Stimulated activated CD4-positive, alpha-beta T cell treated with anti-CD3 and anti-CD28 coated beads, Interleukin-12 subunit alpha, Interleukin-12 subunit beta, amount 100 ng/mL, for 48 hours (primary cell): ENCODE measurements around the gene PTGES3.
"Not testable (repeated sequence)": the region's sequence is repeated elsewhere in the genome, so short reads cannot be mapped to it uniquely, and the experiment has no call there.

ENCODE experiments used
- DNase-seq, 3 donors: peaks; one replicate each; pipeline ENCODE4 v3.0.0-alpha.2; 2020; ENCODE audit warnings: low read depth in 2 of 3, low spot score in 1 of 3

PTGES3 gene, protein sequence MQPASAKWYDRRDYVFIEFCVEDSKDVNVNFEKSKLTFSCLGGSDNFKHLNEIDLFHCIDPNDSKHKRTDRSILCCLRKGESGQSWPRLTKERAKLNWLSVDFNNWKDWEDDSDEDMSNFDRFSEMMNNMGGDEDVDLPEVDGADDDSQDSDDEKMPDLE

GRCh38 chr12:56688129-56688845 is at the start of gene PTGES3:
Gene PTGES3 (minus strand): TSS chr12:56688284. CDS start chr12:56687999, 285 bp downstream.
- DNase-seq, result peak; percentile 96 to 98 (median 97)

DNA sequence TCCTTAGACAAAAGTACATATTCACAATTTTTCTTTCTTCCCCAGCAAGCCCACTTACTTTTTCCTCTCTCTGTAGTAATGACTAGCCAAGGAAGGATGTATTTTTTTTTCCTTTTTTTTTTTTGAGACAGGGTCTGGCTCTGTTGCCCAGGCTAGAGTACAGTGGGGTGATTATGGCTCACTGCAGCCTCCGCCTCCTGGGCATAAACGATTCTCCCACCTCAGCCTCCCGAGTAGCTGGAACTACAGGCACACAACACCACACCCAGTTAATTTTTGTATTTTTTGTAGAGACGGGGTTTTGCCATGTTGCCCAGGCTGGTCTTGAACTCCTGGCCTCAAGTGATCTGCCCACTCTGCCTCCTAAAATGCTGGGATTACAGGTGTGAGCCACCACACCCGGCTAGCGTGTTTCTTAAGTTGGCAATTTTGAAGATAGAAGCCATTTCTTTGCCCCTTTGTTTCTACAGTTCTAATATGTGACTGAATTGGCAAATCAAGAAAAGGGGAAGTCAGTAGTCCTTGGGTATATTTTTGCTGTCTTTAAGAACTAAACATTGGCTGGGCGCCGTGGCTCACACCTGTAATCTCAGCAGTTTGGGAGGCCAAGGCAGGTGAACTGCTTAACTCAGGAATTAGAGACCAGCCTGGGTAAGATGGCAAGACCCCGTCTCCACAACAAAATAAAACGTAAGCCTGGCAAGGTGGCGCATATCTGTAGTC is 40.2 kb upstream of the PTGES3 start:
- no peak for DNase-seq

- DNase-seq, result not testable (repeated sequence)
Measured at GRCh38 chr12:56726196-56726675, 38.2 kb upstream of the PTGES3 start.

DNA sequence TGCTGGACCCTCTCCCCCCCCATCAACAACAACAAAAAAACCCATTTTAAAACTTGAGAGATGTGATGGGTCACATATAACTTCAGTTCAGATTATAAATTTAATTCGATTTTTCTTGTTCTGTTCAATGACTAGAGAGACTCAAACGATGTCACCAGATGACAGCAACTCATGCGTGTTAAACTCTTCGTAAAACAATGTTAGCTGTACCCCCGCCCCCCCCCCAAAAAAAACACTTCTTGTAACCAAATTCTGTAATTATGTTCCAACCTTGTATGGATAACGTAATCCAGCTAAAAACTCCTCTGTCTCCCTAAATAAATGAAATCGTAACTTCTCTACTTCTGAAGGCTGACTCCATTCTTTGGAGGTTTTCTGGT is 37.6 kb upstream of the PTGES3 start:
- no peak for DNase-seq

- DNase-seq, result peak; percentile 97 to 99 (median 99)
Measured at GRCh38 chr12:56724972-56725722, 37.1 kb upstream of the PTGES3 start, which contains the start of gene NACA. Gene NACA (minus strand): TSS chr12:56725299. CDS start chr12:56724521, 778 bp downstream.

GRCh38 chr12:56724701-56724971 is 36.6 kb upstream of the PTGES3 start:
- no peak for DNase-seq

- DNase-seq, result no peak
Measured at GRCh38 chr12:56723889-56724700, 36.0 kb upstream of the PTGES3 start.

DNA sequence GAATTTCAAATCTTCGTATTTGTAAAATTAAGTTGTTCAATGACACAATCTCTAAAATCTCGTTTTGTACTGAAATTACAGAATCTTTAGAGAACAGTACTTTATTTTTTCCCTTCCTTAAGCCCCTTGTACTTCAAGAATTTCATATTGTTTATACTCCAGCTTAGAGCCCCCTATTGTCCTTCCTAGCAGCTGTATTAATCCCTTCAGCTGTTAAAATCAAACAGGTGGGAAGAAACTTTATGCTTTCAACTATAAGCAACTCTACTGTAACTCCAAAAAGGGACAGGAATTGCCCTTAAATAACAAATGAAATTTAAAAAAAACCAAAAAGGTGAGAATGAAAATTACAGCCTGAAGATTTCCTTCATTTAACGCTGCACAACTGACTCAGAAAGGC is 35.3 kb upstream of the PTGES3 start:
- no peak for DNase-seq

DNA sequence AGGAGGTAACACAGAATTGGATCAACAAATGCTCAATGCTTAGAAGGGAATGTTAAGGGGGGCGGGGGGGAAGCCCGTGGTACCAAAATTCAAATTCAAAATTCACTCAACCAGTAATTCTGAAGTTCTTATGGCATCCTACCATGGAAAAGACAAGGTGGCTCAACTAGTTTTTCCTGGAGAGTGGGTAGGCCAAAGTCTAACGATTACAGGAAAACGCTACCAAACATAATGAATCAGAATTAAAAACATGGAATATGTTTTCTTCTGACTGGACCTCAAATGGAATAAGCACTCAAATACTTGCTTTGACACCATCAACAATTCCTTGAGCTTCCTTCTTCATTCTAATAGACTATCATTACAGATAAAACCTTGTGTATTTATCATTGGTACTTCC is 34.7 kb upstream of the PTGES3 start:
- no peak for DNase-seq

GRCh38 chr12:56721721-56722120 is 33.6 kb upstream of the PTGES3 start:
- no peak for DNase-seq

DNA sequence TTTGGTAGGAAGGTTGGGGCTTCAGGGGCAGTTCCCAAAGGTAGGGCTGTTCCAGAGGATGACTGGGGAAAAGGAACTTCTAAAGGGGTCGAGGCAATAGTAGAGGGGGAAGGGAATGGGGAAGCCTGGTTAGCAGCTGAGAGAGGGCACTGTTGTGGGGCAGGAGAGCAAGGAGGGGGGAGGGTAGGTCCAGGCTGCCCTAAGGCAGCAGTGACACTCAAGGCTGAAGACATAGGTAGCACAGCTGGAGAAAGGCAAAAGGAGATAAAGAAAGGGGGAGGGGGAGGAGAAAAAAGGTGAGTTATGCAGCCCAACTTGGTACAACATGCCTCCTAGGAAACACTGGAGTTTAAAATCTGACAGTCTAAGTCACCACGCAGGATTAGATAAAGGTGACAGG is 33.1 kb upstream of the PTGES3 start:
- no peak for DNase-seq

GRCh38 chr12:56720731-56721151 is 32.7 kb upstream of the PTGES3 start:
- no peak for DNase-seq

DNA sequence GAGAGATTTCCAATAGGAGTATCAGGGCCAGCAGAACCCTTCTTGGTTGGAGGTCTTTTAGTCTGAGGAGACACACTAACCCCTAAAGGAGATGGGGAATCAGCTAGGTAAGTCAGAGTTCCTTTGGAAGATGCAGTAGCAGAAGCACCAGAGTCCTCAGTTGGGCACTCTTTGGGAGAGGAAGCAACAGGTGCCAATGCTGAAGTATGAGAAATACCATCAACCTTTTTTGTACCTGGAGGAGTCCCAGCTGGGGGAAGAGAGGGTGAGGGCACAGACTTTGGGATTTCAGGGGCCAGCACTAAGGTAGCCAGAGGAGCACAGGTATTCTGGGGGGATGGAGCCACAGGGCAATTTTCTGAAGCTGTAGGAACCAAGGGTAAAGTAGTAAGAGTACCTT is 31.0 kb upstream of the PTGES3 start:
- no peak for DNase-seq

DNA sequence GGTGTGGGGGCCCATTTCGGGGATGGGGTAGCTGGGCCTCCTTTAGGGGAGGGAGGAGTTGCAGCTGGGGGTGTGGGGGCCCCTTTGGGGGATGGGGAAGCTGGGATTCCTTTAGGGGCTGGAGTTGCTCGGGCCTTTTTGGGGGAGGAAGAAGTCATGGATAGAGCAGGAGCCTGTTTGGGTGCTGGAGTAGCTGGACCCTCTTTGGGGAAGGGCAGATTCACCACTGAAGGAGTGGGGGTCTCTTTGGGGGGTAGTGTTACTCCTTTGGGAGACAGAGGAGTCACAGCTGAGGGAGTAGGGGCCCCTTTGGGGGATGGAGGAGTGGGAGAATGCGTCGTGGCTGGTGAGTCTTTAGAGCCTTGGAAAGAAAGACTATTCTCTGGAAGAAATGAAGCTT is 30.6 kb upstream of the PTGES3 start:
- no peak for DNase-seq

DNA sequence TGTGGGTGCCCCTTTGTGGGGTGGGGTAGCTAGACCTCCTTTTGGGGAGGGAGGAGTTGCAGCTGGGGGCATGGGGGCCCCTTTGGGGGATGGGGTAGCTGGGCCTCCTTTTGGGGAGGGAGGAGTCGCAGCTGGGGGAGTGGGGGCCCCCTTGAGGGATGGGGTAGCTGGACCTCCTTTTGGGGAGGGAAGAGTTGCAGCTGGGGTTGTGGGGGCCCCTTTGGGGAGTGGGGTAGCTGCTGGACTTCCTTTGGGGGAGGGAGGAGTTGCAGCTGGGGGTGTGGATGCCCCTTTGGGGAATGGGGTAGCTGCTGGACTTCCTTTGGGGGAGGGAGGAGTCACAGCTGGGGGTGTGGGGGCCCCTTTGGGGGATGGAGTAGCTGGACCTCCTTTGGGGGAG is 30.1 kb upstream of the PTGES3 start:
- no peak for DNase-seq

GRCh38 chr12:56716933-56717880 is 29.1 kb upstream of the PTGES3 start:
- DNase-seq, result no peak

- no peak for DNase-seq
Measured at GRCh38 chr12:56716458-56716857, 28.4 kb upstream of the PTGES3 start.

DNA sequence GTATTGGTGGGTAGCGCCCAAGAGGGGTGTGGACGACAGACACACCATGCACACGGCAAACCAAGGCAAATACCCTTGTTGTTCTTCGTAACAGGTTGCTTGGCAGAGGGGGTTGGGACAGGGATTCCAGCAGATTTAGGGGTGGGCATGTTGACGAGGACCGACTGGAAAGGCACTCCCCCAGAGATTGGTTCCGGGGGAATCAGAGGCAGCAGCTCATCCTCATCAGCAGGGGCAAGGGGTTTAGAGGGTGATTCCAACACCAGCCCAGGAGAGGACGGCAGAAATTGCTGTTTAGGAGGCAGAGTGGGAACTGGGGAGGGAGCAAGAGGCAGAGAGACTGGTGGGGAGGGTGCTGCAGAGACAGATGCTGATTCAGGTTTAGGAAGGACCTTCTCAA is 27.7 kb upstream of the PTGES3 start:
- no peak for DNase-seq

- no peak for DNase-seq
Measured at GRCh38 chr12:56714431-56714929, 26.4 kb upstream of the PTGES3 start.
